COLO668 (cell line): ENCODE results near the gene EMP1.
"Not testable (repeated sequence)": the region's sequence is repeated elsewhere in the genome, so short reads cannot be mapped to it uniquely, and the experiment has no call there.

Source experiments
- DNase-seq: peaks from one replicate; lab custom pipeline; 2025; ENCODE audit not compliant: unreplicated experiment; lab: John Stamatoyannopoulos, UW

The EMP1 gene

GRCh38 chr12:13255792-13256691, 59.5 kb downstream of the EMP1 start:
- DNase-seq = peak; percentile 74

- DNase-seq = no peak
Measured at GRCh38 chr12:13256692-13257045, 60.1 kb downstream of the EMP1 start.

- DNase-seq = no peak
Measured at GRCh38 chr12:13257356-13257875, 60.9 kb downstream of the EMP1 start.

- no peak for DNase-seq
Measured at GRCh38 chr12:13258197-13258596, 61.7 kb downstream of the EMP1 start.

GRCh38 chr12:13258717-13259119, 62.2 kb downstream of the EMP1 start:
- no peak for DNase-seq

- not testable (repeated sequence) for DNase-seq
Measured at GRCh38 chr12:13259625-13260024, 63.1 kb downstream of the EMP1 start.

- not testable (repeated sequence) for DNase-seq
Measured at GRCh38 chr12:13267826-13268225, 71.3 kb downstream of the EMP1 start.

GRCh38 chr12:13268581-13268980, 72.1 kb downstream of the EMP1 start:
- no peak for DNase-seq
